K562 (cell line): Measurements from ENCODE around the gene RMI1. TPM values are rescaled to one million over a fixed set of nuclear protein-coding genes. Genes with fewer than 3 reads are reported as not detected.

ENCODE experiments used
- AFF4 ChIP-seq: sonication (generic); formaldehyde crosslinking; IDR thresholded peaks from 2 replicates; pipeline ENCODE4 v1.8.0; 2023; ENCODE audit warnings: mild to moderate bottlenecking, missing genetic modification reagents
- ARID3A ChIP-seq: IDR thresholded peaks from 2 replicates; pipeline ENCODE4 v1.6.1; 2012; ENCODE audit warnings: low read depth, low read length, improper control_type of control experiment, borderline replicate concordance
- ATF4 ChIP-seq: fragments of 450-650 bp; formaldehyde crosslinking; IDR thresholded peaks from 2 replicates; pipeline ENCODE4 v1.4.0; 2022; ENCODE audit warnings: mild to moderate bottlenecking, moderate library complexity
- ATF7 ChIP-seq: fragments of 450-650 bp; IDR thresholded peaks from 2 replicates; pipeline ENCODE4 v1.7.1; 2014; ENCODE audit warnings: mild to moderate bottlenecking, moderate library complexity
- CBX2 ChIP-seq: fragments of 200-600 bp; sonication (generic); IDR thresholded peaks from one replicate; pipeline ENCODE4 v1.6.1; 2012; ENCODE audit warnings: mild to moderate bottlenecking, low read length, inconsistent platforms; ENCODE audit not compliant: insufficient read depth, poor library complexity, severe bottlenecking
- CBX3 ChIP-seq, 2 experiments: IDR thresholded peaks; 1 replicate in 1 of 2; 2 replicates in 1 of 2; pipeline ENCODE4 v1.6.1; 2012; ENCODE audit warnings: inconsistent platforms in 2 of 2, low read length in 2 of 2, borderline replicate concordance in 1 of 2, control low read depth in 1 of 2
- CHAMP1 ChIP-seq: fragments of 450-650 bp; IDR thresholded peaks from 2 replicates; pipeline ENCODE4 v1.6.1; 2016; ENCODE audit warnings: mild to moderate bottlenecking
- CSDE1 ChIP-seq, 2 experiments: fragments of 450-650 bp; IDR thresholded peaks; 2 replicates each; pipeline ENCODE4 v1.6.1; 2016; ENCODE audit warnings: mild to moderate bottlenecking in 1 of 2
- DEAF1 ChIP-seq: fragments of 450-650 bp; formaldehyde crosslinking; IDR thresholded peaks from 2 replicates; pipeline ENCODE4 v1.4.0; 2020; ENCODE audit warnings: mild to moderate bottlenecking, moderate library complexity
- HNRNPLL ChIP-seq: fragments of 200-400 bp; formaldehyde crosslinking; IDR thresholded peaks from 2 replicates; pipeline ENCODE4 v1.6.1; 2017; ENCODE audit warnings: low read length, low read depth, mild to moderate bottlenecking; ENCODE audit not compliant: poor library complexity, severe bottlenecking
- KLF10 ChIP-seq: fragments of 250-450 bp; sonication (Bioruptor Pico); IDR thresholded peaks from 2 replicates; pipeline ENCODE4 v1.6.1; 2021; ENCODE audit warnings: matching md5 sums
- MCM3 ChIP-seq: fragments of 450-650 bp; IDR thresholded peaks from 2 replicates; pipeline ENCODE4 v1.6.1; 2016
- MCM7 ChIP-seq, 2 experiments: fragments of 450-650 bp; IDR thresholded peaks; 2 replicates each; pipeline ENCODE4 v1.6.1; 2016 to 2018
- NBN ChIP-seq: fragments of 450-650 bp; IDR thresholded peaks from 2 replicates; pipeline ENCODE4 v1.6.1; 2016; ENCODE audit warnings: low read depth, mild to moderate bottlenecking
- PHB2 ChIP-seq: fragments of 450-650 bp; IDR thresholded peaks from 2 replicates; pipeline ENCODE4 v1.6.1; 2017; ENCODE audit warnings: low read depth
- SP2 ChIP-seq: IDR thresholded peaks from 2 replicates; pipeline ENCODE4 v1.6.1; 2011; ENCODE audit warnings: mild to moderate bottlenecking, low read depth, low read length, moderate library complexity; ENCODE audit not compliant: poor library complexity, severe bottlenecking; ENCODE audit errors: extremely low read depth
- TCFL5 ChIP-seq: fragments of 250-450 bp; sonication (Bioruptor Pico); conservative IDR thresholded peaks from 2 replicates; pipeline ENCODE4 v1.6.1; 2021; ENCODE audit warnings: mild to moderate bottlenecking, moderate library complexity, matching md5 sums
- ZFP36 ChIP-seq: fragments of 150-350 bp; IDR thresholded peaks from 2 replicates; pipeline ENCODE4 v1.6.1; 2018; ENCODE audit warnings: low read length, low read depth; ENCODE audit not compliant: partially characterized antibody
- polyA plus RNA-seq, 8 experiments: library from polyadenylated mRNA; depleted of rRNA in 4 of 8; stranded (reverse) in 5 of 8; unstranded in 3 of 8; fragments of >200 nt; fragmentation: Nextera tagmentation in 2 of 8; fragmentation: Illumina TruSeq in 1 of 8; extraction: Ambion mirVana in 2 of 8; extraction: Trizol in 1 of 8; gene quantifications; 2 replicates each; pipeline versions ENCODE4 v1.2.1 to v1.2.3, GENCODE V29; 2011 to 2014; ENCODE audit warnings: inconsistent platforms in 1 of 8, missing spikeins in 1 of 8
- total RNA-seq, 7 experiments: library from RNA; depleted of rRNA in 6 of 7; stranded (reverse); fragments of >200 nt in 6 of 7; fragmentation: Illumina TruSeq in 2 of 7; extraction: Trizol in 2 of 7; gene quantifications; 2 replicates each; pipeline versions ENCODE4 v1.2.1 to v1.2.3, GENCODE V29; 2011 to 2021; ENCODE audit warnings: low replicate concordance in 1 of 7

The RMI1 gene
- total and polyA plus RNA-seq, 9 of the 15 experiments (the other 6 are each of a cell fraction or from before 2014, with no cell fraction given): 3.0 to 17.4 (median 10.6) TPM

- TF ChIP-seq ARID3A: no peak
- peak; percentile 88 for TF ChIP-seq SP2
- TF ChIP-seq MCM7 (IDR thresholded peaks at IDR 0.05): no peak
- TF ChIP-seq ATF4 (CRISPR knock-in tag): no peak
- TF ChIP-seq CSDE1 (IDR thresholded peaks at IDR 0.05): no peak
- TF ChIP-seq NBN: no peak
- peak; percentile 11 for TF ChIP-seq ZFP36
- no peak for TF ChIP-seq MCM3
- TF ChIP-seq KLF10 (CRISPR knock-in tag): no peak
- no peak for TF ChIP-seq PHB2
- no peak for TF ChIP-seq CBX3 (IDR thresholded peaks at IDR 0.05; ENCODE audit: borderline replicate concordance in 1 of 2, low read length in 2 of 2)
- TF ChIP-seq CBX2: no peak
- TF ChIP-seq CHAMP1: no peak
- TF ChIP-seq HNRNPLL: peak; percentile 79
- TF ChIP-seq AFF4 (CRISPR knock-in tag): no peak
- no peak for TF ChIP-seq TCFL5 (CRISPR knock-in tag)
- 0 out of 2 replicates have a peak, but pooled peaks have one; percentile 34 for TF ChIP-seq ATF7
- TF ChIP-seq DEAF1: no peak
Observed at GRCh38 chr9:83979812-83980394, 702 bp upstream of the RMI1 start, which contains the start of gene HNRNPK (continued).
